PC-9 (cell line): ENCODE data around the gene CUZD1. TPM values are rescaled to one million over a fixed set of nuclear protein-coding genes. Genes with fewer than 3 reads are reported as not detected.

Source experiments
- BruUV-seq: library from RNA; stranded (reverse); fragments of 400-500 nt; replicated peaks from 2 replicates; lab custom pipeline; 2021; lab: Mats Ljungman, UMichigan
- CTCF ChIA-PET: fragments of 300-600 bp; sonication (Branson Sonifier 250); formaldehyde crosslinking; loops from one replicate; lab custom pipeline; 2022; ENCODE audit warnings: antibody characterized with exemption; lab: Charles Lee
- POLR2A ChIA-PET: fragments of 300-600 bp; sonication (Branson Sonifier 250); formaldehyde crosslinking; loops from one replicate; lab custom pipeline; 2022; ENCODE audit warnings: antibody characterized with exemption; ENCODE audit not compliant: unreplicated experiment; lab: Charles Lee
- DNase-seq, 2 experiments: peaks; one replicate each; pipeline versions ENCODE4 v3.0.0 to v3.0.0-alpha.2; 2015 to 2022; ENCODE audit warnings: mixed read lengths in 1 of 2
- H2AFZ ChIP-seq: fragments of 200-600 bp; sonication (generic); 2 replicates; pipeline ENCODE4 v1.8.1; 2017; ENCODE audit warnings: antibody characterized with exemption
- H3F3A ChIP-seq: fragments of 200-600 bp; sonication (generic); 2 replicates; pipeline ENCODE4 v1.8.1; 2017; ENCODE audit warnings: antibody characterized with exemption, mild to moderate bottlenecking, low read depth; ENCODE audit not compliant: insufficient read depth
- H3K27ac ChIP-seq: fragments of 200-600 bp; sonication (generic); 2 replicates; pipeline ENCODE4 v1.6.1; 2016; ENCODE audit warnings: mixed run types
- H3K27me3 ChIP-seq: fragments of 200-600 bp; sonication (generic); 2 replicates; pipeline ENCODE4 v1.6.1; 2016; ENCODE audit warnings: low read depth, mixed run types; ENCODE audit not compliant: insufficient read depth
- H3K36me3 ChIP-seq: fragments of 200-600 bp; sonication (generic); 2 replicates; pipeline ENCODE4 v1.6.1; 2016; ENCODE audit warnings: low read depth, mixed run types
- H3K4me1 ChIP-seq: fragments of 200-600 bp; sonication (generic); replicated peaks from 2 replicates; pipeline ENCODE4 v1.6.1; 2016; ENCODE audit warnings: mixed run types; ENCODE audit not compliant: insufficient read depth
- H3K4me2 ChIP-seq: fragments of 200-600 bp; sonication (generic); 2 replicates; pipeline ENCODE4 v1.6.1; 2017; ENCODE audit warnings: mixed run types
- H3K4me3 ChIP-seq: fragments of 200-600 bp; sonication (generic); 2 replicates; pipeline ENCODE4 v1.6.1; 2016; ENCODE audit warnings: mixed run types
- H3K79me2 ChIP-seq: fragments of 200-600 bp; sonication (generic); 2 replicates; pipeline ENCODE4 v1.6.1; 2017; ENCODE audit warnings: low read depth, mixed run types
- H3K9me2 ChIP-seq: fragments of 200-600 bp; sonication (generic); 2 replicates; pipeline ENCODE4 v1.8.1; 2017; ENCODE audit warnings: mild to moderate bottlenecking; ENCODE audit not compliant: insufficient read depth
- H3K9me3 ChIP-seq: fragments of 200-600 bp; sonication (generic); 2 replicates; pipeline ENCODE4 v1.8.1; 2016; ENCODE audit warnings: low read depth; ENCODE audit not compliant: insufficient read depth
- H4K20me1 ChIP-seq: fragments of 200-600 bp; sonication (generic); 2 replicates; pipeline ENCODE4 v1.8.1; 2017; ENCODE audit not compliant: insufficient read depth
- EZH2 ChIP-seq: fragments of 200-600 bp; sonication (generic); IDR thresholded peaks from 2 replicates; pipeline ENCODE4 v1.8.0; 2017; ENCODE audit warnings: antibody characterized with exemption, low read depth
- intact Hi-C: fragments of 100-400 bp; cut with micrococcal nuclease; formaldehyde crosslinking; loops from one replicate; pipeline ENCODE4 v1.10.0; 2022; ENCODE audit not compliant: unreplicated experiment
- total RNA-seq: library from RNA; stranded (reverse); gene quantifications from 2 replicates; pipeline ENCODE4 v1.2.3, GENCODE V29; 2021
- TF ChIP-seq, protein P1 (sequence below): fragments of 200-600 bp; sonication (generic); conservative IDR thresholded peaks from 2 replicates; pipeline ENCODE4 v1.6.1; 2017; ENCODE audit warnings: mixed run types, antibody characterized with exemption, mild to moderate bottlenecking, moderate library complexity

The CUZD1 gene
- total RNA-seq, 1 experiment from 2014 or later, result 2.0 TPM

- H3K4me2 ChIP-seq, result no peak overlapping the region
- no TSS peak for BruUV-seq
- no peaks in the 10 kb centered on the region for H4K20me1 ChIP-seq
- no peaks in the 10 kb centered on the region for H3K36me3 ChIP-seq
- H3K27me3 ChIP-seq, result peaks cover 21% of the 10 kb centered on the region
- TF ChIP-seq EZH2, result no peak
- TF ChIP-seq, protein P1, sequence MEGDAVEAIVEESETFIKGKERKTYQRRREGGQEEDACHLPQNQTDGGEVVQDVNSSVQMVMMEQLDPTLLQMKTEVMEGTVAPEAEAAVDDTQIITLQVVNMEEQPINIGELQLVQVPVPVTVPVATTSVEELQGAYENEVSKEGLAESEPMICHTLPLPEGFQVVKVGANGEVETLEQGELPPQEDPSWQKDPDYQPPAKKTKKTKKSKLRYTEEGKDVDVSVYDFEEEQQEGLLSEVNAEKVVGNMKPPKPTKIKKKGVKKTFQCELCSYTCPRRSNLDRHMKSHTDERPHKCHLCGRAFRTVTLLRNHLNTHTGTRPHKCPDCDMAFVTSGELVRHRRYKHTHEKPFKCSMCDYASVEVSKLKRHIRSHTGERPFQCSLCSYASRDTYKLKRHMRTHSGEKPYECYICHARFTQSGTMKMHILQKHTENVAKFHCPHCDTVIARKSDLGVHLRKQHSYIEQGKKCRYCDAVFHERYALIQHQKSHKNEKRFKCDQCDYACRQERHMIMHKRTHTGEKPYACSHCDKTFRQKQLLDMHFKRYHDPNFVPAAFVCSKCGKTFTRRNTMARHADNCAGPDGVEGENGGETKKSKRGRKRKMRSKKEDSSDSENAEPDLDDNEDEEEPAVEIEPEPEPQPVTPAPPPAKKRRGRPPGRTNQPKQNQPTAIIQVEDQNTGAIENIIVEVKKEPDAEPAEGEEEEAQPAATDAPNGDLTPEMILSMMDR, result no peak
- no peak overlapping the region for H3K27ac ChIP-seq
- no peaks in the 10 kb centered on the region for H3K4me1 ChIP-seq
- no peaks in the 10 kb centered on the region for H3K79me2 ChIP-seq
- POLR2A ChIA-PET, result no interaction called here
- H2AFZ ChIP-seq, result no peak overlapping the region
- no peak for DNase-seq
- no peaks in the 10 kb centered on the region for H3K9me3 ChIP-seq
- CTCF ChIA-PET, result no interaction called here
- no peaks in the 10 kb centered on the region for H3K9me2 ChIP-seq
- H3K4me3 ChIP-seq, result no peak overlapping the region
- intact Hi-C loops, result no loop called here
- H3F3A ChIP-seq, result no peaks in the 10 kb centered on the region
Measured at GRCh38 chr10:122814493-122814892, 31.2 kb downstream of the CUZD1 start.

- POLR2A ChIA-PET, result no interaction called here
Measured at GRCh38 chr10:122812751-122813150, 32.9 kb downstream of the CUZD1 start.

DNA sequence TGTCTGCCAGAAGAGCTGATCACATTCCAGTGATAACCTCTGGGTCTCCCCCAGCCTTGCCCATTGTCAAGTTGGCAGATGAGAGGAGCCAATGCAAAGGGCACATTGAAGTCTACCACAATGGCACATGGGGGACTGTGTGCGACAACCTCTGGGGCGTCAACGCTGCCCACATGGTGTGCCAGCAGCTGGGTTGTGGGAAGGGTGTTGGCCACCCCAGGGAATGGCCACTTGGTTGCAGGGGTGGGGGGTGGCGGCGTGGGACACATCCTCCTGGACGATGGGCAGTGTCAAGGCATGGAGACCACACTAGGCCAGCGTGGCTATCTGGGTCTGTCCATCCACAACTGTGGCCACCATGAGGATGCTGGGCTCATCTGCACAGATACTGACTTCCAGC lies 43.4 kb downstream of the CUZD1 start:
- H3K9me2 ChIP-seq, result no peaks in the 10 kb centered on the region
- TF ChIP-seq EZH2, result no peak
- H3K9me3 ChIP-seq, result no peaks in the 10 kb centered on the region
- no TSS peak for BruUV-seq
- H3K36me3 ChIP-seq, result no peaks in the 10 kb centered on the region
- ChIA-PET POLR2A (no interaction called here), CTCF (no interaction called here)
- no peak overlapping the region for H3K4me2 ChIP-seq
- DNase-seq, result no peak
- no peak overlapping the region for H3K4me3 ChIP-seq
- no peak overlapping the region for H2AFZ ChIP-seq
- no peak overlapping the region for H3K27ac ChIP-seq
- intact Hi-C loops, result no loop called here
- H3F3A ChIP-seq, result no peaks in the 10 kb centered on the region
- no peaks in the 10 kb centered on the region for H4K20me1 ChIP-seq
- H3K4me1 ChIP-seq, result no peaks in the 10 kb centered on the region
- H3K27me3 ChIP-seq, result peaks cover 16% of the 10 kb centered on the region; the same call in 1 of the 2 replicates
- H3K79me2 ChIP-seq, result no peaks in the 10 kb centered on the region

More at GRCh38 chr10:122812751-122813150, 32.9 kb downstream of the CUZD1 start:
- intact Hi-C loops, result no loop called here
- Histone ChIP-seq H2AFZ (no peak overlapping the region), H3F3A (no peaks in the 10 kb centered on the region), H3K4me3 (no peak overlapping the region), H4K20me1 (no peaks in the 10 kb centered on the region), H3K9me2 (no peaks in the 10 kb centered on the region), H3K4me2 (no peak overlapping the region), H3K4me1 (no peaks in the 10 kb centered on the region), H3K27me3 (peaks cover 13% of the 10 kb centered on the region; the same call in 1 of the 2 replicates), H3K27ac (no peak overlapping the region), H3K36me3 (no peaks in the 10 kb centered on the region), H3K9me3 (no peaks in the 10 kb centered on the region), H3K79me2 (no peaks in the 10 kb centered on the region)
- CTCF ChIA-PET, result interaction anchor here (0.7 kb wide), 1 partner anchor 24 kb away, joined by 5 read pairs; no protein-coding TSS in a partner anchor
- BruUV-seq, result no TSS peak
- no peak for TF ChIP-seq EZH2
- TF ChIP-seq, protein P1, result no peak
- no peak for DNase-seq

- no peak for DNase-seq
- H3K4me2 ChIP-seq, result no peak overlapping the region
- no peak overlapping the region for H3K4me3 ChIP-seq
- H3K79me2 ChIP-seq, result no peaks in the 10 kb centered on the region
- H3K9me3 ChIP-seq, result no peaks in the 10 kb centered on the region
- intact Hi-C loops, result no loop called here
- peaks cover 10% of the 10 kb centered on the region; the same call in 1 of the 2 replicates for H3K27me3 ChIP-seq
- no peaks in the 10 kb centered on the region for H3F3A ChIP-seq
- no peaks in the 10 kb centered on the region for H3K4me1 ChIP-seq
- ChIA-PET POLR2A (no interaction called here), CTCF (no interaction called here)
- H3K36me3 ChIP-seq, result no peaks in the 10 kb centered on the region
- no peaks in the 10 kb centered on the region for H3K9me2 ChIP-seq
- H4K20me1 ChIP-seq, result no peaks in the 10 kb centered on the region
- H3K27ac ChIP-seq, result no peak overlapping the region
- no peak overlapping the region for H2AFZ ChIP-seq
- no TSS peak for BruUV-seq
- TF ChIP-seq EZH2, result no peak
- TF ChIP-seq, protein P1, result no peak
Measured at GRCh38 chr10:122798704-122799231, 46.9 kb downstream of the CUZD1 start.
